Measurements from ENCODE around the gene PROZ. TPM values are rescaled to one million over a fixed set of nuclear protein-coding genes. Genes with fewer than 3 reads are reported as not detected.

PROZ gene
- total and polyA plus RNA-seq, 2 of the 13 experiments (the other 11 are each of a cell fraction or from before 2014, with no cell fraction given), result 5.6 to 22.5 TPM

- TF ChIP-seq MLX (CRISPR knock-in tag; IDR thresholded peaks at IDR 0.05) (peak; percentile 89; the same call in 1 of the 2 replicates), MTA3 (CRISPR knock-in tag; IDR thresholded peaks at IDR 0.05) (no peak), ZNF430 (CRISPR knock-in tag; IDR thresholded peaks at IDR 0.05) (peak; percentile 96), MED8 (CRISPR knock-in tag; IDR thresholded peaks at IDR 0.05; ENCODE audit: insufficient replicate concordance) (peak; percentile 99), MYNN (CRISPR knock-in tag; IDR thresholded peaks at IDR 0.05; ENCODE audit: low read depth) (no peak), ZNF414 (CRISPR knock-in tag; IDR thresholded peaks at IDR 0.05) (peak; percentile 88), ZNF264 (CRISPR knock-in tag; IDR thresholded peaks at IDR 0.05) (peak; percentile 76; the same call in 1 of the 2 replicates), CCAR2 (optimal IDR thresholded peaks at IDR 0.05; ENCODE audit: low read depth, low read length) (no peak), CHCHD3 (CRISPR knock-in tag; IDR thresholded peaks at IDR 0.05) (no peak), NFKBIZ (CRISPR knock-in tag; IDR thresholded peaks at IDR 0.05) (peak; percentile 95), RNF219 (CRISPR knock-in tag; IDR thresholded peaks at IDR 0.05) (no peak), NPAS2 (CRISPR knock-in tag; IDR thresholded peaks at IDR 0.05; ENCODE audit: borderline replicate concordance) (no peak), MYPOP (CRISPR knock-in tag; IDR thresholded peaks at IDR 0.05) (peak; percentile 87), MAFG (CRISPR knock-in tag; IDR thresholded peaks at IDR 0.05) (no peak), GPBP1L1 (CRISPR knock-in tag; IDR thresholded peaks at IDR 0.05) (no peak), ZNF382 (CRISPR knock-in tag; IDR thresholded peaks at IDR 0.05; ENCODE audit: borderline replicate concordance) (no peak), TBP (CRISPR knock-in tag; IDR thresholded peaks at IDR 0.05) (no peak), ZNF800 (CRISPR knock-in tag; IDR thresholded peaks at IDR 0.05) (peak; percentile 64; the same call in 1 of the 2 replicates), SP5 (CRISPR knock-in tag; IDR thresholded peaks at IDR 0.05; ENCODE audit: borderline replicate concordance, low read depth) (peak; percentile 98), RFX5 (IDR thresholded peaks at IDR 0.05; ENCODE audit: low read depth, low read length) (no peak), PAWR (CRISPR knock-in tag; IDR thresholded peaks at IDR 0.05; ENCODE audit: borderline replicate concordance) (no peak), SP140L (CRISPR knock-in tag; IDR thresholded peaks at IDR 0.05; ENCODE audit: borderline replicate concordance) (no peak)
These were observed 19.5 kb upstream of the PROZ start (continued) for GRCh38 chr13:113138792-113139551.

Measured in HepG2 (cell line).